HUDEP-2 (cell line): ENCODE data around the gene BEST1.

Source experiments
- DNase-seq, 76 experiments: peaks; one replicate each; lab custom pipeline; 2025; ENCODE audit not compliant: unreplicated experiment in 76 of 76; lab: John Stamatoyannopoulos, UW

Gene BEST1

GRCh38 chr11:62011881-62012280 is 61.7 kb downstream of the BEST1 start:
- DNase-seq: no peak

DNA sequence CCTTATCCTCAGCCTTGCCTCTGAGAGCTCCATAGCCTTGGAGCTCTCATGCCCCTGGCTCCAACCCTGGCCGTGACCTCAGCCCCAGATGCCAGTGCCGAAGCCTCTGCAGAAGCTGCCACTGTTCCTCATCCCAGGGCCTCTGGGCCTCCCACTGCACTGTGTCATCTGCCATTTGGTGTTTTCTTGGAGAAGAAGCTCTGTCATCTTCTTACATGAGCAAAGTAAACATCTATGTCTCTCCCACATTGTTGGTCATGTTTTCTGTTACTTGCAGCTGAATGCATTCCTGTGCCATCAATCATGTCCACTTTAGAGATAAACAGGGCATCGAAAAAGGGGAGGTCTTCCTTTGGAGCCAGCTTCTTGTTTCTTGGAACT is 62.3 kb downstream of the BEST1 start:
- no peak for DNase-seq

GRCh38 chr11:62012832-62013461 is 62.8 kb downstream of the BEST1 start:
- peak in 1 of 76 experiments; percentile 12 for DNase-seq
